Measurements from ENCODE around the gene NDUFAF2. TPM values are rescaled to one million over a fixed set of nuclear protein-coding genes. Genes with fewer than 3 reads are reported as not detected.
"Not testable (repeated sequence)": the region's sequence is repeated elsewhere in the genome, so short reads cannot be mapped to it uniquely, and the experiment has no call there.

NDUFAF2 gene
- total RNA-seq, 1 donor from 2014 or later: 15.2 TPM

DNA sequence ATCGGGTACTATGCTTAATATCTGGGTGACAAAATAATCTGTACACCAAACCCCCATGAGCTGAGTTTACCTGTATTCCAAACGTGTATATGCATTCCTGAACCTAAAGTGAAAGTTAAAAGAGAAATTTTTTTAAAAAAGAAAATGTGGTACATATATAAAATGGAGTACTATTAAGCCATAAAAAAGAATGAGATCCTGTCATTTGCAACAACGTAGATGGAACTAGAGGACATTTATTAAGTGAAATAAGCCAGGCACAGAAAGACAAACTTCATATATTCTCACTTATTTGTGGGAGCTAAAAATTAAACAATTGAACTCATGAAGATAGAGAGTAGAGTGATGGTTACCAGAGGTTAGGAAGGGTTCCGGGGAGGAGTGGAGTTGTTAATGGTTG is 44.8 kb downstream of the NDUFAF2 start:
- intact Hi-C loops (cut with micrococcal nuclease): no loop called here

DNA sequence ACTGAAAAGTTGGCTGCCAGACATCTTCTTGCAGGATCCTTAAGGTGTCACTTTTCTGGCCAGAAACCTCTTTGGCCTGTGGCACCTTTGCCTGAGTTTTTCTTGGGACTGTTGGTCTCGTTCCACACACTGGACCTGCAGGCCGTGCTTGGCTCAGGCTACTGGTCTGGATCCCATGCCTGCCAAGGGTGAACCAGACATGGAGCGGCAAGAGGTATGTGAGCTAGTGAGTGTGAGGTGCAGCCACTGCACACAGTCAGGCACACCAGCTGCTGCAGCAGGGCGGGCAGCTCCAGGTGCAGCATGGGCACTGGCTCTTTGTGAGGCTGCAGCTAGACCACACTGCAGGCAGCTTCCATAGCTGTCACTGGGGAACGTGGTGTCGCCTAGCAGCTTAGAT is 47.9 kb downstream of the NDUFAF2 start:
- intact Hi-C loops (cut with micrococcal nuclease): no loop called here

DNA sequence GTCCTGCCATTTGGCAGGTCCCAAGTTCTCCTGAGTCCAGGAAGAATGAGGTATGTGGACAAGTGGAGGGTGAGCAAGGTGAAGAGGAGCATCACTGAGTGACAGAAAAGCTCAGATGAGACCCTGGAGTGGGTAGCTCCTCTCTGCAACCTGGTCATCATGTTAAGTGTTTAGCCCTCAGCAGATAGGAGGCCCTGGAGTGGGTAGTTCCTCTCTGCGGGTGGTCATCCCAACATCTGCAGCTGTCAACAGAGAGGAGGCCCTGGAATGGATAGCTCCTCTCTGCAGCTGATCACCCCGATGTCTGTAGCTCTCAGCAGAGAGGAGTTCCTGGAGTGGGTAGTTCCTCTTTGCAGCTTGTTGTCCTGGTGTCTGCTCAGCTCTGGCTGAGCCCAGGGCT is 48.4 kb downstream of the NDUFAF2 start:
- intact Hi-C loops (cut with micrococcal nuclease): no loop called here

DNA sequence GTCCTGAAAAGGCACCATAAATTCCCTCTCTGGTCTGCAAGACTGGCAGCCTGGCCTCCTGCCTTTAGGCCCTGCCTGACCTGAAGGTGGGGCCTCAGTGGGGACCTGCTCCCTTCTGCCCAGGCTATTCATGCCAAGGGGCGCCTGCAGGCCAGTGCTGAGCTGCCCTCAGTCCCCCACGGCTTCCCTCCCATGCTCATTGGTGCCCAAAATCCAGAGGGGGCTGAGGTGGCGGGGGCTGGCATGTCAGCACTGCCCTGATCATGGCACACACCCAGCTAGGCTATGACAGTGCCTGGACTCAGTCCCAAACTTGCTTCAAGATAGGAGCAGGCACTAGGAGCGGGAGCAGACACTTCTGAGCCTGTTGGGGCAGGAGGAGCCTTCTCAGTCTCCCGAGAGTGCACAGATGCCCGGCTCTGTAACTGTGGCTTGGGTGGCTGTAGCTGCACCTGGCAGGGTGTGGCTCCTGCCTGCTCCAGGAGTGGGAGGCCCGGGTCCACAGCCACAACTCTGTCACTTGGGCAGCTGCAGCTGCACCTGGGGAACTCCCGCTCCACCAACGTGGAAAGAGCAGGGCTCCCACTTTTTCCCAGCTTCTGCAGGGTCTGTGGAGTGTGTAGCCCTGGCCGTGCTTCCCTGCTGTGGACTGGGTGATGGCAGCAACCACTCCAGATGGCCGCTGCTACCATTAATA is 49.0 kb downstream of the NDUFAF2 start:
- intact Hi-C loops (cut with micrococcal nuclease): no loop called here

DNA sequence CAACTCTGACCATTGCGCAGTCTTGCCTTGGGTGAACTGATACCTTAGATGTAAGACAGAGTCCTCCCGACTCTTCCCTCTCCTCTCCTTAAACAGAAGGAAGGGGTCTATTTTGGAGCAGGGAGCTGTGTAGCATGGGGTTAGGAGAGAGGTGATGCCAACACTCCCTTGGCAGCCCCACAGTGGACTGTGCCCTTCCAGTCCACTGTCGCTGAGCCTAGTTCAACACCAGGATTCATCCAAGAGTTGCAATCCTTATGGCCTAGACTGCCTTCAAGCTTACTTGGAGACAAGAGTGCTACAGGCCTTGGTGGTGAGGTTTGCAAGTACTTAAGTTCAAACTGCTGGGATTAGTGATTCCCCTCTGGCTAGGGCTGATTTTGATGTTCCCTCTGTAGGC is 51.4 kb downstream of the NDUFAF2 start:
- intact Hi-C loops (cut with micrococcal nuclease): no loop called here

DNA sequence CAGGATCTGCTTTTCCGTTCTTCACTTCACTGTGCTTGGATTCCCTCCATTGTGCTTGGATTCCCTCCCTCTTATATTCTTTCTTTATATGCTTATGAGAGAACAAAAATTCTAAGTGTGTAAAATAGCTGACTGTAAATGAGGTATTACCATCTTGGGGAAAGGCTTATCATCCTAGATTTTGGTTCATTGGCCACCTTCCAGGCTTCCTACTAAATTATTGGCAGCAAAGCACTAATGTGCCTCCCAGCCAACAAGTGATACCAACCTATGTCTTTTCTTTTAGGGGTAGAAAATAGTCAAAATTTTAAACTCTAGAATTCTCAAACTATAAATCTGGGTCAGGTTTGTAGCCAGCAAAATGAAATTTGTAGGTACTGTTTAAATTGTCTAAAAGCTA is 52.7 kb downstream of the NDUFAF2 start:
- intact Hi-C loops (cut with micrococcal nuclease): no loop called here

DNA sequence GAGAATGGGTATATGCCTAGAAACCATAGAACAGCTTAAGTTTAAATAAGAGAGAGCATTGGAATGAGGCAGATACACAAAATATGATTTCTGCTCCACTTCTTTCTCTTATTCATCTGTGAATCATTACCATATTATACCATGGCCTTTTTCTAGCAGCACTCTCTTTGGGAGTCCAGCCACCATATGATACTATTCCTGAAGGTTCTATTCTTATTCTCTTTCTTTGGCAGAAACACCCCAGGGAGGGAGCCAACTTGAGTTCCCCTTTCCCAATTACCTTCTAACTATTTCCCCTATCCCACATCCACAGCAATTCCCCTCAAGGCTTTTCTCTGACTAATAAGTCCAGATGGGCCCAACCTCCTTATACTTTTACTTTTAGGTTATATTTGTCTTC is 55.9 kb downstream of the NDUFAF2 start:
- intact Hi-C loops (cut with micrococcal nuclease): no loop called here

DNA sequence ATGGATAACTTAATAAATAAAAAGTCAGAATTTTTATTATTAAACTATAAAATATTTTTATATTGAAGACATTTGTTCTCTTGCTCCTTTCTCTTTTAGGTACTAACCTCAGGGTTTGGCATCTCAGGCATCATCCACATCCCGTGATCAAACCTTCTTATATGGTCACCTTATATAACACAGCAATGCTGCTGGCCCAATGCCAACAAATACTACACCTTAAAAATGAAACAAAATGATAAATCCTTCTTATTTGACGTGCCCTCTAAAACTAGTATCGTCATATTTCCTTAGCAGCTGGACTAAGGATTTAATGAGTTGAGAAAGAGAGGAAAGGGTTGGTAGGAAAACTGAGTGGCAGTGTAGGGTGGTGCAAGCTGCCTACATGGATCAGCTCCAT is 56.6 kb downstream of the NDUFAF2 start:
- intact Hi-C loops (cut with micrococcal nuclease): no loop called here

DNA sequence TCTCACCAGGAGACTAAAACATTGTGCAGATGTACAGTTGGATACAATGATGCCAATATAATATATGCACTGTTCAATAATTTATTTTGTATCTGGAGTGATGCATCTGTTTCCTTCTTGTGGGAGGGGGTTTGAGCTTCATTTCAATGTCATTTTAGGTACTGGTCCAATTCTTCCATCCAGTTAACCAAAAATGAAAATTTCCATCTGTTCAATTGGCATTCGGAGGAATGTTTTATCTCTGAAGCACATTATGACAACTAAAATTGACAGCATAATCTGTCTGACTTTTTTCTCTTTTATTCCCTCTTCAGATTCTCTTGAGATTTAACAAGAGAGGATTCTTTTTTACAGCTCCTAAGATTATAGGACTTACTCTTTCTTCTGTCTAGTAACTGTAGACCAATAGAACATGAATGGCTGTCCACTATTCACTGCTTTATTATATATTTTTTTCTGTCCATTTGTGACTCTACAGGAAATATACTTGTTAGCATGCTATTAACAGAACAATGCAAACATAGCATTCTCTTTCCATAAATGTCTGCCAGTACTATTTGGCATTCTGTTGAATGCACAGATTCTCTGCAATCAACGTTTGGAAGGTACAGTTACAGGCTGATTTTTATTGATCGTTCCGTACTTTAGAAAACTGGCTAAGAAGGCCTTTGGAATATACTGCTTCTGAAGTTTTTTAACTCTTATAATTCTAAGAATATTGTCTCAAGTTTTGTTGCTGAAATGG is 57.8 kb downstream of the NDUFAF2 start:
- intact Hi-C loops (cut with micrococcal nuclease): no loop called here

DNA sequence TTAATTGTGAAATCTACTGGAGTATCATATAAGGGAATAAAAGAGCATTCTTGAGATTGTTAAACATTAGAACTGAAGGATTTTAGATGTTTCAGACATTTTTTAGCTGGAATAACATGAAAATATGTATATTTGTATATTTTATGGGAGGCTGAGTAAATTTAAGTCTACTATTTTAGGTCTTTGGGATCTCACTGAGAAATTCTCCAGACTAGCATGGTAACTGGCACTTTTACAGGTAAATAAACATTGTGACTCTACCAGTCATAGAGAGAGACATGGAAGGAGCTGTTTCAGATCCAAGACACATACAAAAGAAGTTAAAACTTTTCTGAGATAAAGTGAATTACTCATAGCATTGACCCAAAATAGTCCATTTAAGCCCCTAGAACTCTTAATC is 59.4 kb downstream of the NDUFAF2 start:
- intact Hi-C loops (cut with micrococcal nuclease): no loop called here

DNA sequence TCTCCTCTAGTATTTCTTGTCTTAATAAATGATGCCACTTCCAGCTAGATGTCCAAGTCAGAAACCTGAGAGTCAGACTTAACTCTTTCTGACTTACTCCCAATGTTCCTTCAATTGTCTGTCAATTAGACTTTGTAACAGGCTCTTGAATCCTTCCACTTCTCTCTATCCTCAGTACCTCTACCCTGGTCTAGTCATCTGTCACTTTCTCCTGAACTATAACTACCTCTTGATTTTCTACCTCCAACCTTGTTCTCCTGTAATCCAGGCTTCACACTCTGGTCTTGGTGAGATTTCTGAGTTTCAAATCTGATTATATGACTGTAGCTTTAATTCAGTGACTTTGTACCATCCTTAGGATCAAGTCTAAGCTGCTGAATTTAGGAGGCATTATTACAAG is 64.9 kb downstream of the NDUFAF2 start:
- intact Hi-C loops (cut with micrococcal nuclease): no loop called here

DNA sequence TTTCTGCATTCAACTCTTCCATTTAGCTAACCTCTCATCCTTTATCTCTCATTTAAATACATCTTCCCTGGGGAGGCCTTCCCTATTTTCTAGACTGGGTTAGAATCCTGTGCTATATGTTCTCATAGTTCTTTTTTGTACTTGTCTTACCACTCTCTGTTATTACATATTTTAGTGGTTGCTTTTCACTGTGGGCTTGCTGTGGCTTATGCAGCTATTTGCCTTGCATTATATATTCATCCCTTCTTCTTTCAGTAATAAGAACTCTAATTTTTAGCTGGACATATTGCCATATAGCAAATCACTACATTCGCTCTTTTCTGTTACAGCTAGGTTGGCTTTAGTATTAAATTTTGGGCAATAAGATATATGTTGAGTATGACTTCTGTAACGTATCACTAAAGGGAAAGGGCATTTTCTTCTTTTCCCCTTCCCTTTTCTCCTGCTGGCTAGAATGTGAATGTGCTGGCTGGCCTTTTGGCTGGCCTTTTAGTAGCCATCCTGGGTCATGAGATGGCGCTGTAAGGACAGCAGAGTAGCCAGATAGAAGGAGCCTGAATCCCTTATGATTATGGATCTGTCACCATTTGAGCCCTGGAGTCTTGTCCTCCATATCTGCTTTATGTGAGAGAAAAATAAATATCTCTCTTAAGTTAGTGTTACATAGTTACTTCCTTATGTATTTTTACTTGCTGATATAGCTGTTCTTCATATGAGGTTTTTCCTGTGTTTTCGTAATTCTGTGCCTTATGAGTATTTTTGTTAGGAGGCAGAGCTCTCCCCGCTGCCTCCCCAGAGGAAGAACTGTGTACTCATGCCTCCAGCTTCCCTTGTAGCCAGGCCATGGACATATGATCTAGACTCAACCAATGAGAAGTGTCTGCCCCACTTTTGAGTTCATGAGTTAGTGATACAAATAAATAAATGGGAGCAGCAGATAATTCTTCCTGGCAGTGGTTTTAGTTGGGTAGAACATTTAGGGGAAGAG is 65.8 kb downstream of the NDUFAF2 start:
- intact Hi-C loops (cut with micrococcal nuclease): no loop called here

DNA sequence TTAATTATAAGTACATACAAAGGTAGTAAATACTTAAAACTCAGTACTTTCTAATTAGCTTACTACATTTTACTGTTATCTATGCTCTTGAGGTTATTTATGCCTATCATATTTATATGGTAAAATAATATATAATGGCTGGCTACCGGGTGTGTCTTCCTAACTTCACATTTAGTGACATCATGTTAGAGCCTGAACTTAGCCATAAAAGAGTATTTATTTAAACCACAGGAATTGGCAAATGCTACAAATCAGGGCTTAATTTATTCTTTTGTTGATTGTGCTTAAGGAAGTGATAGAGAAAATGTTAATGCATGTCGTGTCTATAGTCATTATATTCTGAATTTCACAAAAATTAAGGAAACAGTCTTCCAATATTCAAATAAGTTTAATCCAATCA is 73.1 kb downstream of the NDUFAF2 start:
- intact Hi-C loops (cut with micrococcal nuclease): no loop called here

DNA sequence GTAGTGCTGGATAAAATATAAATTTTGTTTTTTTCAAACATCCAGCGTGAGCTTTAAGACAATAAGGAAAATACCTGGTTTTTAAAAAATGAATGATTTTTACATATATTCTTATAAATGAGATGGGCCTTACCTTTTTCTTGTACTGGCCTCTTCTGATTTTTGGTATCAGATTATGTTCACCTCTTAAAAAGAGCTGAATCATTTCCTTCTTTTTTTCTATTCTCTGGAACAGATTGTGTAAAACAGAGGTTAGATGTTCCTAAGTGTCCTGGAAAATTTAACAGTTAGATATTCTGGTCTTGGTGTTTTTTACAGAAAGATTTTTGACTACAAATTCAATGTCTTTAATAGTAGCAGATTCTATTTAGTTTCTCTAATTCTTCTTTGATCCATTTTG is 74.6 kb downstream of the NDUFAF2 start:
- intact Hi-C loops (cut with micrococcal nuclease): no loop called here

DNA sequence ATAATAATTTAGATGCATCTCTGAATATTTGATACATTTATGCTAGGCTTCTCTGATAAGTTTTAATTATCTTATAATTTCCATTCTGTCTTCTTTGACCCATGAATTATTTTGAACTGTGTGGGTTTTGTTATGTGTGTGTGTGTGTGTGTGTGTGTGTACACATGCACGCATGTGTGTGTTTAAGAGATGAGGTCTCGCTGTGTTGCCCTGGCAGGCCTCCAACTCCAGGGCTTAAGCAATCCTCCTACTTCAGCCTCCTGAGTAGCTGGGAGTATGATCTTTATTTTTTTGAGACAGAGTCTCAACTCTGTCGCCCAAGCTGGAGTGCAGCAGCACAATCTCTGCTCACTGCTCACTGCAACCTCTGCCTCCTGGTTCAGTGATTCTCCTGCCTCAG is 75.4 kb downstream of the NDUFAF2 start:
- intact Hi-C loops (cut with micrococcal nuclease): no loop called here

DNA sequence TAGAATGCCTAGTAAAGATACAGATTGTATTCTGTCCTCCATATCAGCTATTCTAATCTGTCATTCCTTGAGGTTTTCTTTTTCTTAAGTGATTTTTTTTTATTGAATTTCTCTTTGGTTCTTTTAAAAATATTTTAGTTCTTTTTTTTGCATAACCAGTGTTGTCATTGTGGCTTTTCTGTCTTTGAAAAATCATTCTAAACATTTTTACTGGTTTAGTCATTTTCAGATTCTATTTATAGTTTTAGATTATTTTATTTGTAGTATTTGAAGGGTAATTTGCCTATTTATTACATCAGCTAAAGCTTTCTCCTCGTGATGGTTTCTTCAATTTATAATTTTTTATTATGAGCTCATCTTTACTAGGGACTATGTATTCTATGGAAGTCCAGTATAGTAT is 78.1 kb downstream of the NDUFAF2 start:
- intact Hi-C loops (cut with micrococcal nuclease): no loop called here

DNA sequence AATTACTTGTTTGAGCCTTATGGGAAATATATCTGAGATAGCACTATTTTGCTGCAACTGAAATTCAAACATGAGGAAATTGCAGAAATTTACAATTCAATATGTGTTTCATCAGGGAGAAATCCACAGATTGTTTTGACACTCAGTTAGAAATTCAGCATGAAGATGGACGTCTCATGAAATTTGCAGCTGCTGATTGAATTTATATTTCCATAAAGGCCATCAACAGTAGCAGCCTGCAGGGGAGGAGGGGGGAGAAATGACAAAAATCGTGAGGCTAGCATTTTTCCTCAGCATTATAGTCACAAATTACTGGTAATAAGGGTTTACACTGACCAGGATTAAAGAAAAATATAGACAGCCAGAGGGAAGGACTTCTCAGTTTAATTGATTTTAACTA is 81.0 kb downstream of the NDUFAF2 start:
- intact Hi-C loops (cut with micrococcal nuclease): no loop called here

DNA sequence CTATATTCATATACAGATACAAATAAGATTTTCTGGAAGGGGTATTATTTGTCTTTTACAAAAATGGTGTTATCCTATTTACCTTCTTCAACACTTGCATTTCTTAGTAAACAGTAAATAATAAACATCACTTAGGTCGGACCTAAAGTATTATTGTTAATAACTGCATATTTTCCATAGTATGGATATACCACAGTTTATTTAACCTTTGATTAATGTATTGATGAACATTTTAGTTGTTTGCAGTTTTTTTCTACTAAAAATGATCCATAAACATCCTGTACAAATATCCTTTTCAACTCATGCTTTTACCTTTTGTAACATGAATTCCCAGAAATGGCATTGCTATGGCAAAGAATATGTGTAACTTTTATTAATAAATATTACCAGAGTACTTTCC is 83.4 kb downstream of the NDUFAF2 start:
- intact Hi-C loops (cut with micrococcal nuclease): no loop called here

DNA sequence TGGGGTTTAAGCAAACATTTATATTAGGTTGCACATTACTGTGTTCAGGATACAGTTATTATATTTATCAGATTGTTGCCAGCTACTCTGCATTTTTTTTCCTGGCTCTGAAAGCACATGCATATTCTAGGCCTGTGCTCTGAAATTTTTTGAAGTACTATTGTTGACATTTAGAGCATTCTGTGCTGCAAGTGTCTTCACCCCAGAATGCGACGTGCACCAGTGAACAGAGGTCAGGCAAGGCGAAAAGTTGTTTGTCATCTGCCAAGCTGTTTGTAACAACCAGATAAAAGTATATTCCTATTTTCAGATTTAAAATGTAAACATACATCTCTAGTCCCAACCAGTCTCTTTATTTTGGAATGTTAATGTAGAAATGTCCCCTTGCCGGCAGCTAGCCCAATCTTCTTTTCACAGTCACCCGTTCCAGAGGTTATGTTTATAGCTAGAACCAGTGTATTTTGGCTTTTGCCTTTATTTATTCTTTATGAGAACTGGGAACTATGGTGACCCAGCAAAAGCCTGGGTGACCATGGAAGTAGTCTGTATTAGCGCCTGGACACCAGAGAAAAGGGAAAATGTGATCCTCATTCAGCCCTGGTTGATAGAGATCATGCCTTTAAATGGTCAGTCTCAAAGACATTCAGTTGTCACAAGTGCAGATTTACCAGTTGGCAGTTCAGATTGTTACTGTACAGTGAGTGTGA is 84.6 kb downstream of the NDUFAF2 start:
- intact Hi-C loops (cut with micrococcal nuclease): no loop called here

DNA sequence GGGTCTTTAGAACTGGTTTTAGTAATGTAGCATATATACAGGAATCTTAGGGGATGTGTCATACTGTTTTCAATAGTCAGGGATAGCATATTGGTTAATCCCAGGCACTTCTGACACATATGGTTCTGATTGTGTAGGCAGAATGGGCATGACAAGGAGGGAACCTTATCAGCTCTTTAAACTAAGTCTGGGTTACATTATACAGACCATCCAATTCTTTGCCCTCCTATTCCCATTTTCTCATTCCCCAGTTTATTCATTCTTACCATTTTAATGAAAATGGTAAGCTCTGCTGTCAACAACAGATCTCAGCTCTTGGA is 85.1 kb downstream of the NDUFAF2 start:
- intact Hi-C loops (cut with micrococcal nuclease): no loop called here

DNA sequence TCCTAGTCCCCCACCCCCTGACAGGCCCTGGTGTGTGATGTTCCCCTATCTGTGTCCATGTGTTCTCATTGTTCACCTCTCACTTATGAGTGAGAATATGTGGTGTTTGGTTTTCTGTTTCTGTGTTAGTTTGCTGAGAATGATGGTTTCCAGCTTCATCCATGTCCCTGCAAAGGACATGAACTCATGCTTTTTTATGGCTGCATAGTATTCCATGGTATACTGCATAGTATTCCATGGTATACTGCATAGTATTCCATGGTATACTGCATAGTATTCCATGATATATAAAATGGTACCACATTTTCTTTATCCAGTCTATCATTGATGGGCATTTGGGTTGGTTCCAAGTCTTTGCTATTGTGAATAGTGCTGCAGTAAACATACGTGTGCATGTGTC is 86.3 kb downstream of the NDUFAF2 start:
- intact Hi-C loops (cut with micrococcal nuclease): not testable (repeated sequence)
